ENCODE measurements around the gene ANP32E.

ANP32E gene

DNA sequence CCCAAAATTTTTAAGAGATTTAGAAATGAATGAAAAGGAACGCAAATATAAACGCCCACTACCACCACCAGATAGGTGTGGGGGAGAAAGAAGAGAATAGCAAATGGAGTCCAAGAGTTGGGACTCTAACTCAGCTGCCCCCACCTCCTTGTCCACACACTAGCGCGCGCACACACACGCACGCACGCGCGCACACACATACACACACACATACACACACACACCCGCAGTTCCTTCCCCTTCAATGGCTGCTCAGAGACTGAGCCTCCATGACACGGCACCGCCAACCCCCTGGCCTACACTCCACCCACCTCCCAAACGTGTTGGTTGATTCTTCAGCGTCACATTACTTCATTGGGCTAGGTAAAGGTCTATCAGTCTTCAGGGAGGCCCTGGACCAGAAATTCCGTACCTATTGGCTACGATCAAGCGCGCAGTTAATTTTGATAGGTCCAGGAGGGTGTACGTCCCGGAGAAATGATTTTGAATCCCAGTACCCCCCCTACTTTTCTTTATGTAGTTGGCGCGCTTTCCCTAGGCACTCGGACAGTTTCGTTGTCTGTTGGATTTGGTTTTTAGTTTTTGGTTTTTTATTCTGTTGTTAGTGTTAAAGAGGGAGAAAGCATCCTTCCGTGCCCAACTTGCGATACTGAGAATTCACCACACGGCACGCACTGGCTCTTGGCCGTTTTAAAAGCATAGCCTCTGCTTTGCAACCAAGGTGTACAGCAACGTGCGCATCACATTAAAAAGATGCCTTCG, at the start of gene ANP32E:
Gene ANP32E, minus strand, starts transcription at position 261 of the 762 bp plus-strand sequence. CDS start 326 bp downstream, outside the sequence.
- peak; percentile 99 for DNase-seq

DNA sequence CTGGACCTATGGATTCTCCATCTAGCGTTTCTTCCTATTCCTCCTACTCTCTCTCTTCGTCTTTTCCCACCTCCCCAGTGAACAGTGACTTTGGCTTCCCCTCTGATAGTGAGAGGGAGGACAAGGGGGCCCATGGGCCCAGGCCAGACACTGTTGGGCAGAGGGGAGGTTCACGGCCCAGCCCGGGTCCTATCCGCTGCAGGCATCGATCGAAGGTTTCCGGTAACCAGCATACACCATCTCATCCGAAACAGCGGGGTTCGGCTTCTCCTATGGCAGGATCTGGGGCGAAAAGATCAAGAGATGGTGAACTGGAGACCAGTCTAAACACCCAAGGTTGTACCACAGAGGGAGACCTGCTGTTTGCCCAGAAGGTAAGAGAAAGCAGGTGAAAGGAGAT, 47.3 kb upstream of the ANP32E start:
- DNase-seq: no peak

DNA sequence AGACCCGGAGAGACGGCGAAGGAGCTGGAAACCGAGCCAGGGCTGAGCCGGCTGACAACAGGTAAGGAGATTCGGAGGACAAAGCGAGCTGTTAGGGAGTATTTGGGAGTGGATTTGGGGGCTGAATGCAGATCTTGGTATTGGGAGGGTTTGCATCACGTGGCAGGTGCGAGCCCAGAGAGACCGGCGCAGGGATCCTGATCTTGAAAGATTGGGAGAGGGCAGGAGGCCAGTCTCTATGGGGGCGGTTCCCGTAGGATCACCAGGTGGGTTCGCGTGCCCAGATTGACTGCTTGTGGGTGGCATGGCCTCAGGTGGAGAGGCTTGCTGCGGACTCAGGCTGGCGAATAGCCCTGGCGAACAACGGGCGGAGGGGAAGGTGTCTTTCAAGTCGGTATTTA, 46.6 kb upstream of the ANP32E start:
- DNase-seq: peak; percentile 46

DNA sequence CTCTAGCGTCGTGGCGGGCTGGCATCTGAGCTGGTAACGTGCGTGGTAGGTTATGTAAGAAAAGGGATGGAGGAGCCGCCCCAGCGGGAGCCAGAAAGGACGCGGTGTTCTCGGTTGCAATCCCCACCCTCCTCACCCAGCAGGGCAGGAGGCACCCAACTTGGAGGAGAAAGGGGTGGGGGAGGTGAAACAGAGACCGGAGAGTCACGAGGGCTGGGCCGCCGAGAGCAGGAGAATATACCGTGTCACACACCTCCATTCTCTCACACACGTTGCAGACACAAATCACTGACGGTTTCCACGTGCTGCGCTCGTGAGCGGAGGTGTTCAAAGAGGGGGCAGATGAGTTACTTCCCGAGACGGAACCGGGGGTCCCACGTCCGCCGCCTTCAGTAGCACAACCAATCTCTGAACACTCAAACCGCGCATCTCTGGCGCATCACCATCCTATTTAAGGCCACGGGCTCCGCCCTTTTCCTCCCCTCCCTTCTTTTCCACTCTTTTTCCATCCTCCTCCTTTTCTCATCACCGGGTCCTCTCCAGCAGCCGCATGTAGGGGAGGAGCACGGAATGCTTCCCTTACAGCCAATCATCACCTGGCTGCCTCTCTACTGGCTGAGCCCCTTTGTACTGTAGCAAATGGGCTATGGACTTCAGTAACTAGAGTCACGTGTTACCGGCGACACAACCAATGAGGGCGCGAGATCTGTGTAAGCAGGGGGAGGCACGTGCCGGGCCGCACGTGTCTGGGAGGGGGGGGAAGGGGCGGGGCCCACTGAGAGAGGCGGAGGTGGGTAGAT, 46.0 kb upstream of the ANP32E start, which contains the start of gene CIART:
Gene CIART, plus strand, starts transcription at position 797 of the 800 bp plus-strand sequence. CDS start 714 bp downstream, outside the sequence.
- peak; percentile 97 for DNase-seq

DNA sequence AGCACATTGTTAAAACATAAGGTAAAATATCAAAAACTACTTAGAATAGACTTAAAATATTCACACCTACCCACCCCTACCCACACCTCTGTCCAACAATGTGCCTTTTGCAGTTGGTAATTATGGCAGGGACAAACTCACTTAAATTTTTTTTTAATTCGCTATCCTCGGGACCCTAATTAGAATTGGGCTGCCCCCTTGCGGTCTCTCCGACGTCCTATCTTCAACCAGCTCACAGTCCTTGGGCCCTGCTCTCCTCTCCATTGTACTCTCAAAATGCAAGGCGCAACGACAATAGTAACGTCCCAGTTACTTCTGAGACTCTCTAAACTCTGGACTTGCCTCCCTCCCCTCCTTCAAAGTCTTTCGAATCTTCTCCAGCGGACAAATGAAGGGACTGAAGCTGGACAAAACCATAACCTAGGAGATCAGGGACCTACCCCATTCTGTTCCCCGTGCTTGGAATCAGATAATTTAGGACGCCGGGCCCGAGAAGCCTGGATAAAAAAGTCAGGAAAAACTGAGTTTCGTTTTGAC, 45.4 kb upstream of the ANP32E start:
- DNase-seq: peak; percentile 37

DNA sequence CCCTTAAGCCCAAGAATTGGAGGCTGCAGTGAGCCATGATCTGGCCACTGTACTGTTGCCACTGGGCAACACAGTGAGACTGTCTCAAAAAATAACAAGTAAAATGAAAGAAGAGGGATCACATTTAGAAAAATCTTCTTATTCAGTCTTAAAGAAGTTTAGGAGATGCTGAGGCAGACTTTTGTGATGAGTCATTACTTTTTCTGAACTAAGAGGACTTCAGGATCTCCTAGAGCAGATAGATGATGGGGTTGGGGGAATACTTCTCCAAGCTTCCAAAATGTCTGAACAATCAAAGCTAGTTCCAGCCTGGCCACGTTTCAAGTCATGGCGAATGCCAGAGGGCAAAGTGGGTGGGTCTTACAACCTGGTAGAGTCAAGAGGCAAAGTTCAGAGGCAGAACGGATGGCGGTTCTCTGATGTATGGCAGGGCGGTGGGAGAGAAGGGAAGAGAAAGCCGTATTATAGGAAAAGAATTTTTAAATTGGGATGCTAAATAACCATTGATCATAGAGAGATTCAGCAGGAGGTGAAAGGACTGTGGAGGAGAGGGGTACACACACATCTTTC, 44.3 kb upstream of the ANP32E start:
- DNase-seq: no peak

DNA sequence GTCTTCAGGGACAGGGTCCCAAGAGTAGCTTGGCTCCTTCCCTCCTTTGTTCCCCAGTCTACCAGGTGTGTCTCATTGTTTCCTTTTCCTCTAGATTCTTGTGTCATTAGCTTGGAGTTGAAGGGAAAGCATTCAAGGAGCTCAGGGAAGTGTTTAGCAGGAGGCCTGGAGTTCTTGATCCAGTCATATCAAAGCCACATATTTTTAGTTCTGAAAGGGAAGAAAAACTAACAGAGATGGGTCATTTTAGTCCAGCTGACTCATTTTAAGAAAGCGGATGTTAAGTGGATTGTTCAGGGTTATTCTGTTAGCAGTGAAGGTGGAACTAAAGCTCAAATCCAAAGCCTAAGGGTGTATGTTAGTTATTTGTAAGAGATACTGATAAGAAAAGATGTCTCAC, 37.4 kb upstream of the ANP32E start:
- DNase-seq: no peak

DNA sequence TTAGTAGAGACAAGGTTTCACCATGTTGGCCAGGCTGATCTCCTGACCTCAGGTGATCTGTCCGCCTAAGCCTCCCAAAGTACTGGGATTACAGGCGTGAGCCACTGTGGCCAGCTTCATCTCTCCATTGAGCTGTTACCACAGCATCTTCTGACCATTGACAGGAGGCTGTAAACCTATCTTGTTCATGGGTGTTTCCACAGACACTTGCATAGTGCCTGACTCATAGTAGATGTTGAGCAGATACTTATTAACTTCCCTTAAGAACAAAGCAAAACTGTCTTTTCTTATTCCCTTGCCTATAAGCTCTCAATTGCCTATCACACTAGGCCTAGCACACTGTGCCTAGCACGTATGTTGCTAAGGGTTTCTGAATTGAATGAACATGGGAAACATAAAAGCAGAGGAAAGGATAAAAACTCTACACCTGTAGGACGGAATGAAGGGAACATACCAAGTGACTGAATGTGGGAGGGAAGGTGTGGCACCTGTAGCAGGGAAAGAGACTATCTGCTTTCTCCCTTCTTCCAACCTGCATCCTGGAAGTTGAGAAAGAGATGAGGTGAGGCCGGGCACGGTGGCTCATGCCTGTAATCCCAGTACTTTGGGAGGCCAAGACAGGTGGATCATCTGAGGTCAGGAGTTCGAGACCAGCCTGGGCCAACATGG, 35.5 kb upstream of the ANP32E start:
- DNase-seq: no peak

DNA sequence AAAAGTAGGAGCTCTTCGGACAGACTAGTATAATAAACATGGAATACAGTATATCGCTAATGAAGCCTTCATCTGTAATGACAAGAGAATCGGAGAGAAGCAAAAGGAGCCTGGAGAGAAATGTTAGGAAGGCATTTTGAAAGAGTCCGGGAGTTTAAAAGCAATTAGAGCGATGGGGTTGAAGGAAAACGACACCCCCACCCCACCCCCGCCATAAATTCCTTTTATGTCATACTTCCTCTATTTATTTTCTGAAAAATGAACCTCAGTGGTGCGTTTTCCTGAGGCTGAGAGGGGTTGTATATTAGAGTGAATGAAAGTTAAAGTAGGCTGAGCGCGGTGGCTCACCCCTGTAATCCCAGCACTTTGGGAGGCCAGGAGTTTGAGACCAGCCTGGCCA, 33.5 kb upstream of the ANP32E start:
- no peak for DNase-seq

DNA sequence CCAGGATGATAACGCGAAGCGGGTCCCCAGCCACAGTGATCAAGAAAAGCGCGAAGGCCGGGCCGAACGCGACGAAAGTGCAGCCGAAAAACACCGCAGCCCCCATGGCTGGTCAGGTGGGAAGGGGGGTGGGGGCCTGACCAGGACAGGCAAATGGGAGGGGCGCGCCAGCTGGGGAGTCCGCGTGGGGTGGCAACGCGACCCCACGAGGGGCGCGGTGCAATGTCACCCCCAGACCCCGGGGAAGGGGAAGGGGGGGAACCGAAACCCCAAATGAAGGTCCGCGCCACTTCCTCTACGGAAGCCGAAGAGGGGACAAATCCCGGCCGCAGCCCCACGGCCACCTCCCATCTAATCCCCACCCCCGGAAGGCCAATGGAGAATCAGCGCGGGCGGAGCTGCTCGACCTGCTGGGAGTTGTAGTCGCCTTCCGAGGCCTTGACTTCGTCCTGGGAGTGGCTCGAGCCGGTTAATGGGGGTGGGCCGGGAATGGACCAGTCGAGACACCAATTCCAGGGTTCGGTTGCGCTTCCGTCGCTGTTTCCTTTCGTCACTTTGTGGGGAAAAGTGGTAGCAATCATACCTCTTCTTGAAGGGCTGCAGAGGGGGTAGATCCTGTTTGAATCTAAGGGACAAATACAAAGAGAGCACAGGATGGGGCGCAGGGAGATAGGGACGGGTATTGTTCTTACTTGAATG, 32.9 kb upstream of the ANP32E start, which contains the start of gene APH1A:
Gene APH1A, minus strand, starts transcription at position 312 of the 699 bp plus-strand sequence. Its CDS starts 206 bp downstream, at position 106.
- peak; percentile 93 for DNase-seq

DNA sequence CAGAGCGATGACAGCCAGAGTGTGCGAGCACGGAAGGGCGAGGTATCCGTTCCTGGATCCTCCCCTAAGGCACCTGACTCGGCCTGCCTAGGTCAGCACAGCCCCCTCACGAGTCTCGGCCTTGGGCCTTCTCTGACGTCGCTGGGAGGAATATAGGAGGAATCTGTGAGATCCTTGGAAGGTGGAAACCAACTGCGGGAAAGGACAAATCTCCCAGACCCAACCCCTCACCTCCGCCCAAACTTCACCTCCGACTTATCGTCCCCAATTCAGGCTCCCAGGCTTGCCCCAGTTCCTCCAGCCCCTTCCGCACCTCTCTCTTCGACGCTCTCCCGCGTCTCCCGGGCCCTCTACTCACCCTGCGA, 32.4 kb upstream of the ANP32E start:
- DNase-seq: no peak

DNA sequence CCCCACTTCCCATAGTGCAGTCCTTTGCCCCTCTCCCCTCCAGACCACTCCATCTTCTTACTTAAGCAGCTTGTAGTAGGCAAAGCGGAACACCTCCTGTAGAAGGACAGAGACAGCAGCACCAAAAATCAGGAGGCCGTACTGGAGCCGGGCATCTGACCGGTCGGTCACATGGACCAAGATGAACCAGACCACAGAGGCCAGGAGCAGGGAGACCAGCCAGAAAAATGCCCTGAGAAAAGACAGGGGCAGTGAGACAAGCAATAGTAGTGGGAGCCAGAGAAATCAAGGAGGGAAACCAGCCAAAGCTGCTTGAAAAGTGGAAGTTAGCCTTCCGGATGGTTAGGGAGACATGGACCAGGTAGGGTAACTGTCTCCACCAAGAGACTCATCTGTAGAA, 32.0 kb upstream of the ANP32E start:
- DNase-seq: no peak

DNA sequence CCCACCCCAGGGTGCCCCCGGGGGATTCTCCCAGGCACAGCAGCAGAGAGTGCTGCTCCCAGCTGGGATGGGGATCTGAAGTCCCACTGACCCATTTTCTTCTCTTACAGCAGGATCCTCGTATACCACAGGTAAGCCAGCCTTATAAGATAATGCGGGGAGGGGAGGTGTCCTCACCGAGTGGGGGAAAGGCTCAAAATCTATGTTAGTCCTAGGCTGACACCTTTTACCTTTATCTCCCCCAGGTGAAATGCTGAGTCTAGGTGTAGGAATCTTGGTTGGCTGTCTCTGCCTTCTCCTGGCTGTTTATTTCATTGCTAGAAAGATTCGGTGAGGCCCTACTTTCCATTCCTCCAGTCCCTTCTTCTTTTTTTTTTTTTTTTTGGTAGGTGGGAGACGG, 27.6 kb upstream of the ANP32E start:
- no peak for DNase-seq

DNA sequence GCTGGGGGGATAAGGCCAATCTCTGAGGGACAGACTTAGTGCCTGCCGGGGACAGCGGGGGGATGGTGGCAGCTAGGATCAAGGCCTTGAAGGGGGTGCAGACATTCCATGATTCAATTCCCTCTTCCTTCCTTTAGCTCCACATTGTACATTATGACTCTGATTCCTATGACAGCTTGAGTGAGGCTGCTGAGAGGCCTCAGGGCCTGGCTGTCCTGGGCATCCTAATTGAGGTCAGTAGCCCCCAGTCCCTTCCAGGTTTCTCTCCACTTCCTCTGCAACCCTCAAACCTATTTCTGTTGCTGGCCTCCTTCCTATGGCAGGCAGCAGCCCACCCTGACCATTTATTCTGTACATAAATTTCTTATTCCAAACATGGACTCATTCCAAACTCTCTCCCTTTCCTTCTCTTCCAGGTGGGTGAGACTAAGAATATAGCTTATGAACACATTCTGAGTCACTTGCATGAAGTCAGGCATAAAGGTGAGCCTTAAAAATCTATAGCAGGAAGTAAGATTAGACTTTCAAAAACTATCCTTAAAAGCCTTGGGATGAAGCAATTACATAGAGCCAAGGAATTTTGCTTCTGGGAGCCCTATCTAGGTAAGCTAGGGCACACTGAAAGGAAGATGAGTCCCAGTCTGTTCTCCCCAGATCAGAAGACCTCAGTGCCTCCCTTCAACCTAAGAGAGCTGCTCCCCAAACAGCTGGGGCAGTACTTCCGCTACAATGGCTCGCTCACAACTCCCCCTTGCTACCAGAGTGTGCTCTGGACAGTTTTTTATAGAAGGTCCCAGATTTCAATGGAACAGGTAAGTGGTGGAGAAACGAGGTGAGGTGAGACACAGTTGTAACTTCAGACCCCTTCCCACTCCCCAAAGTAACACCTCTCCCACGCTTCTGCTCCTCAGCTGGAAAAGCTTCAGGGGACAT, 26.7 kb upstream of the ANP32E start:
- no peak for DNase-seq

DNA sequence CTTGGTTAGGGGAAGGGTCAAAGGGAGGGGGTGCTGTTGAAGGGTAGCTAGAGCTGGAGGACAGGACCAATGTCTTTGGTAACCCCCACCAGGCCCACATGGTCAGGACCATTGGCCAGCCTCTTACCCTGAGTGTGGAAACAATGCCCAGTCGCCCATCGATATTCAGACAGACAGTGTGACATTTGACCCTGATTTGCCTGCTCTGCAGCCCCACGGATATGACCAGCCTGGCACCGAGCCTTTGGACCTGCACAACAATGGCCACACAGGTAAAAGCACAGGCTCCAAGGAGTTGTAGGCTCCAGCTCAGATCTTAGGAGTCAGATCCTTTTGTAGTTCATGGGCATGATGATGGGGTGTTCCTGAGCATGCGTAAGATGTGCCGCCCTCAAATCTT, 25.5 kb upstream of the ANP32E start:
- no peak for DNase-seq

DNA sequence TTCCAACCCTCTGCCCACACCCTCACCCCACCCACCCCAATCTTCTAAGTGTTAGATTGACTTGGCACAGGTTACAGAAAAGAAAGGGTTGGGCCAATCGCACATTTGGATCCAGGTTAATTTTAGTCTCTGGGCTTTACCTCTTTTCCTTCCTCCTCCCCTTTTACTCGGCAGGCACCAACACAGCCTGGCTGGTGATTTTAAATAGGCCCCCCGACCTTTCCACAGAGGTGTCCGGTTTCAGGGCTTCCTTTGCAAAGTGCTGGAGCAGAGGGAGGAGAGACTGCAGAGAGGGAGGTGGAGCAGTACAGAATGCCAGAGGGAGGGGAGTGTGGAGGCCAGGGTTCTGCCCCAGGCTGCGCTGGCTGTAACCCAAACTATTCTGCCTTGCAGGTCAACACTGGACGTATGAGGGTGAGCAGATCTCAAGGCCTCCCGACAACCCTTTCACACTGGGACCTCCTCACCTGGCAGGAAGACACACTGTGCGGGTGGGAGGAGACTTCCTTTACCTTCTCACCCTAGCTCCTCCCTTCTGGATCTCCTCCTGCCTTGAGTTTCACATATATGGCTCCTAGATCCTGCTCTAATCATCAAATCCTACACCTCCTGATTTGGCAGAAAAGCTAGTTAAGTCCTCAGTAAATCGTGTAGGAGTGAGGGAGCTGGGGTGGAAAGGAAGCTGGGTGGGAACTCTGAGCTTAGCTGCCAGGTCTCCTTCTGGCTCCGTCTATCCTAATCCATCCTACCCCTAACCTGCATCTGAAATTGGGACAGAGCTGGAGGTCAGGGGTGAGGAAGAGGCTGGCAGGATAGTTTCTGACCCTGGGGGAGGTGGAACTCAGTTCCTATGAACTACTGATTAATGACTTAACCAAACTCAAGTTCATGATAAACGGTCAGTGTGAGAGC, 24.1 kb upstream of the ANP32E start:
- DNase-seq: peak; percentile 32

DNA sequence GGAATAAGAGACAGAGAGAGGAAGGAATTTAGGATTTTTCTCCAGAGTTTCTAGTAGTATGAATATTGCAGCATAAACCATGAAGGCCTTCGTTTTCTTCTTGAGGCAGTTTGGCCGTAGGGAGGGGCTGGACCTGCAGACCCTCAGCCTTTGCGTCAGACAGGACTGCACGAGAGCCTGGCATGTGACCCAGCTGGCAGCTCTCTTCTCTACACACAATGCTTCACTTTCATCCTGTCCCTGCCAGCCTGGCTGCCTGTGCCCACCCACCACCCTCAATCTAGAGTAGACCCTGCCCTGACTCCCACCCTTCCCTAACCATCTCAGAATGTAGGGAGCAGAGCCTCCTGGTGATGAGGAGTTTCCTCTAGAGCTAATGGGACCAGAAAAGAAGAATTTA, 23.3 kb upstream of the ANP32E start:
- DNase-seq: no peak

DNA sequence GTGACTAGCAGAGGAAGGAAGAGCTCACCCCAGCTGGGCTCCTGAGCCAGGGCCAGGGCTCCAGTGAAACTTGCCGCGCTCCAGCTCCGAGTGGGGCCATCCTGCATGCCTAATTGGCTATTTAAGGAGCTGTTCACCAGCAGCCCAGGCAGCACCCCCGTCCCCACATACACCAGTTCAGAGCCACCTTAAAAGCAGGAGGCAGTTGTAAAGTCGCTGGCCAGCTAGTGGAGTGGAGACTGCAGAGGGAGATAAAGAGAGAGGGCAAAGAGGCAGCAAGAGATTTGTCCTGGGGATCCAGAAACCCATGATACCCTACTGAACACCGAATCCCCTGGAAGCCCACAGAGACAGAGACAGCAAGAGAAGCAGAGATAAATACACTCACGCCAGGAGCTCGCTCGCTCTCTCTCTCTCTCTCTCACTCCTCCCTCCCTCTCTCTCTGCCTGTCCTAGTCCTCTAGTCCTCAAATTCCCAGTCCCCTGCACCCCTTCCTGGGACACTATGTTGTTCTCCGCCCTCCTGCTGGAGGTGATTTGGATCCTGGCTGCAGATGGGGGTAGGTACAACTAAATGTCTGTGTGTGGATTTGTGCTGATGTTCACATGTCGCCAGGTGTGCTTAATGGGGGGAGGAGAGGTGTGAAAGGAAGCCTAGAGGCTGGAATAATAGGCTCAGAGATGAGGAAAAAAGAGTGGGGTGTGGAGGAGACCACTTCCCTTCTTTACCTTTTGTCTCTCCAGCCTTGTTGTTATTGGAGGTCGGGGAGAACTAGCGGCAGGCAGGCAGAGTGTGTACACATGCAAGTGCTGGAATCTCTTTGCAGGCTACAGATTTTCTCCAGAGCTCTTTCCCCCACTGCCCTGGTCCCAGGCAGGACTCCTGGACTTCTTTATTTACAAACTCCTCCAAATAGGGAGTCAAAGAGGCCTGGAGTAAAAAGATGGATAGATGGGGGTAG, 22.0 kb upstream of the ANP32E start, which contains the start of gene CA14:
Gene CA14, plus strand, starts transcription at position 151 of the 962 bp plus-strand sequence. Its CDS starts 355 bp downstream, at position 506.
- no peak for DNase-seq
